ENCODE results near the gene SLC26A6. TPM values are rescaled to one million over a fixed set of nuclear protein-coding genes. Genes with fewer than 3 reads are reported as not detected.

The SLC26A6 gene
- total RNA-seq, 4 donors from 2014 or later, result 9.4 to 36.5 (median 17.9) TPM

GRCh38 chr3:48633256-48633655 lies 2.0 kb downstream of the SLC26A6 start:
- no peak for TF ChIP-seq CTCF (IDR thresholded peaks at IDR 0.05)
- no peak for TF ChIP-seq POLR2A (IDR thresholded peaks at IDR 0.05)
- intact Hi-C loops (cut with DNase I; ENCODE audit: low total_unique reads), result no loop called here
- DNase-seq (ENCODE audit: low spot score in 2 of 2), result no peak
- H3K4me3 ChIP-seq (ENCODE audit: low read depth, poor library complexity, severe bottlenecking), result no peak overlapping the region
- WGBS, 2 donors, result 92 to 93% methylated on average over 15 of the region's 15 CpGs

GRCh38 chr3:48631516-48632448 lies 3.5 kb downstream of the SLC26A6 start:
- no peak for DNase-seq (ENCODE audit: low spot score in 2 of 2)
- intact Hi-C loops (cut with DNase I; ENCODE audit: low total_unique reads), result no loop called here
- no peak overlapping the region for H3K4me3 ChIP-seq (ENCODE audit: low read depth, poor library complexity, severe bottlenecking)
- 87 to 92% methylated on average over 21 to 22 of the region's 22 CpGs for WGBS, 2 donors
- no peak for TF ChIP-seq CTCF (IDR thresholded peaks at IDR 0.05)
- TF ChIP-seq POLR2A (IDR thresholded peaks at IDR 0.05), result no peak

GRCh38 chr3:48630833-48631232 lies 4.4 kb downstream of the SLC26A6 start:
- WGBS, 2 donors, result 90 to 94% methylated on average over 12 of the region's 12 CpGs
- no peak for DNase-seq (ENCODE audit: low spot score in 2 of 2)
- H3K4me3 ChIP-seq (ENCODE audit: low read depth, poor library complexity, severe bottlenecking), result no peak overlapping the region
- intact Hi-C loops (cut with DNase I; ENCODE audit: low total_unique reads), result no loop called here
- TF ChIP-seq POLR2A (IDR thresholded peaks at IDR 0.05) (no peak), CTCF (IDR thresholded peaks at IDR 0.05) (no peak)

- intact Hi-C loops (cut with DNase I; ENCODE audit: low total_unique reads), result no loop called here
- TF ChIP-seq POLR2A (IDR thresholded peaks at IDR 0.05) (no peak), CTCF (IDR thresholded peaks at IDR 0.05) (no peak)
- H3K4me3 ChIP-seq (ENCODE audit: low read depth, poor library complexity, severe bottlenecking), result no peak overlapping the region
- WGBS, 2 donors, result 91 to 96% methylated on average over 8 of the region's 8 CpGs
- no peak for DNase-seq (ENCODE audit: low spot score in 2 of 2)
These were observed 4.9 kb downstream of the SLC26A6 start for GRCh38 chr3:48630407-48630806.

- DNase-seq (ENCODE audit: low spot score in 2 of 2), result no peak
- H3K4me3 ChIP-seq (ENCODE audit: low read depth, poor library complexity, severe bottlenecking), result no peak overlapping the region
- intact Hi-C loops (cut with DNase I; ENCODE audit: low total_unique reads), result no loop called here
- 92 to 97% methylated on average over 11 to 12 of the region's 12 CpGs for WGBS, 2 donors
- TF ChIP-seq CTCF (IDR thresholded peaks at IDR 0.05) (no peak), POLR2A (IDR thresholded peaks at IDR 0.05) (no peak)
These were observed 5.4 kb downstream of the SLC26A6 start for GRCh38 chr3:48629894-48630293.
